ENCODE measurements around the gene PCLAF. TPM values are rescaled to one million over a fixed set of nuclear protein-coding genes. Genes with fewer than 3 reads are reported as not detected.
A peak's percentile ranks its signal among the peaks of the same experiment; 100 is the strongest.

PCLAF gene
- total and polyA plus RNA-seq, 2 of the 13 experiments (the other 11 are each of a cell fraction or from before 2014, with no cell fraction given) = 98.6 to 98.9 TPM

DNA sequence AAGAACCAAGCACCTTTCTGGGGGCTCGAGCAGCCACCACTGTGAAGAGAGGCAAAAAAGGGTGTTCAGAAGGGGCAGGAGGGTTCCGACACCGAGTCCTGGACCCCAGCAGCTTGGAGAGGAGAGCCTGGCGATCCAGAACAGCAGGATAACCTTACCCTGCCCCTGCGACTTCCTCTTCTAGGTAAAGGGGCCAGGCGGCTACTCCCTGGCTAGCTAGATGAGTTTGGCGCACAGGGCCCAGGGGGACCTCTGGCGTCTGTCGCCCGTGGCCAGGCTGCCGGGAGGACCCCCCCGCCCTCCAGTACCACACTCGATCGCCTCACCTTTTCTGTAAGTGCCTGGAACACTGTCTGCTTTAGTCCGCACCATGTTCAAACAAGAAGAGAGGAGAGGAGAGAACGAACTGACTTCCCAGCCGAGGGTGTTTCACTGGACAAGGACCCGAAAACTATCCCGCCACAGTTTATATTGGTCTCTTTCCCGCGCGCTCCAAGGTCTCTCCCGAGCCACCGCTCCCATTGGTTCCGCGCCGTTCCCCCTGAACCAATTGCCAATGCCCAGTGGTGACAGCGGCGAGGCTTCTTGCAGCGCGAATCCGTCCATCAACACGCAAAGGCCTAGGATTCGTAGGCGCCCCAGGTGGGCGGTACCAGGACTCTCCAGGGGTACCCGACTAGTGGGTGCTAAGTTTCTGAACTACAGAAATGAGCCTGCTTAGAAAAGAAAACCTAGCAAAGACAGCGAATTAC lies at the start of gene PCLAF (continued):
- TF ChIP-seq, protein P1, sequence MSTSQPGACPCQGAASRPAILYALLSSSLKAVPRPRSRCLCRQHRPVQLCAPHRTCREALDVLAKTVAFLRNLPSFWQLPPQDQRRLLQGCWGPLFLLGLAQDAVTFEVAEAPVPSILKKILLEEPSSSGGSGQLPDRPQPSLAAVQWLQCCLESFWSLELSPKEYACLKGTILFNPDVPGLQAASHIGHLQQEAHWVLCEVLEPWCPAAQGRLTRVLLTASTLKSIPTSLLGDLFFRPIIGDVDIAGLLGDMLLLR (CRISPR knock-in tag; IDR thresholded peaks at IDR 0.05) = peak; percentile 81
- TF ChIP-seq MTA3 (CRISPR knock-in tag; IDR thresholded peaks at IDR 0.05) (no peak), KDM1A (CRISPR knock-in tag; IDR thresholded peaks at IDR 0.05) (no peak), ELF3 (CRISPR knock-in tag; IDR thresholded peaks at IDR 0.05) (peak; percentile 13; the same call in 1 of the 2 replicates), NFKB2 (CRISPR knock-in tag; IDR thresholded peaks at IDR 0.05; ENCODE audit: borderline replicate concordance) (0 out of 2 replicates have a peak, but pooled peaks have one; percentile 47), MAFG (CRISPR knock-in tag; IDR thresholded peaks at IDR 0.05) (no peak), PITX1 (CRISPR knock-in tag; IDR thresholded peaks at IDR 0.05) (no peak), TMF1 (CRISPR knock-in tag; IDR thresholded peaks at IDR 0.05; ENCODE audit: low read depth) (0 out of 2 replicates have a peak, but pooled peaks have one; percentile 12), TCF12 (IDR thresholded peaks at IDR 0.05) (no peak), TCF12 (CRISPR knock-in tag; IDR thresholded peaks at IDR 0.05) (0 out of 2 replicates have a peak, but pooled peaks have one; percentile 42), CENPX (CRISPR knock-in tag; IDR thresholded peaks at IDR 0.05) (no peak), ZNF546 (CRISPR knock-in tag; conservative IDR thresholded peaks at IDR 0.05) (peak; percentile 64), BRD4 (CRISPR knock-in tag; IDR thresholded peaks at IDR 0.05) (0 out of 2 replicates have a peak, but pooled peaks have one; percentile 61), ZNF333 (CRISPR knock-in tag; IDR thresholded peaks at IDR 0.05; ENCODE audit: borderline replicate concordance) (0 out of 2 replicates have a peak, but pooled peaks have one; percentile 31)
- TF ChIP-seq, protein P2, sequence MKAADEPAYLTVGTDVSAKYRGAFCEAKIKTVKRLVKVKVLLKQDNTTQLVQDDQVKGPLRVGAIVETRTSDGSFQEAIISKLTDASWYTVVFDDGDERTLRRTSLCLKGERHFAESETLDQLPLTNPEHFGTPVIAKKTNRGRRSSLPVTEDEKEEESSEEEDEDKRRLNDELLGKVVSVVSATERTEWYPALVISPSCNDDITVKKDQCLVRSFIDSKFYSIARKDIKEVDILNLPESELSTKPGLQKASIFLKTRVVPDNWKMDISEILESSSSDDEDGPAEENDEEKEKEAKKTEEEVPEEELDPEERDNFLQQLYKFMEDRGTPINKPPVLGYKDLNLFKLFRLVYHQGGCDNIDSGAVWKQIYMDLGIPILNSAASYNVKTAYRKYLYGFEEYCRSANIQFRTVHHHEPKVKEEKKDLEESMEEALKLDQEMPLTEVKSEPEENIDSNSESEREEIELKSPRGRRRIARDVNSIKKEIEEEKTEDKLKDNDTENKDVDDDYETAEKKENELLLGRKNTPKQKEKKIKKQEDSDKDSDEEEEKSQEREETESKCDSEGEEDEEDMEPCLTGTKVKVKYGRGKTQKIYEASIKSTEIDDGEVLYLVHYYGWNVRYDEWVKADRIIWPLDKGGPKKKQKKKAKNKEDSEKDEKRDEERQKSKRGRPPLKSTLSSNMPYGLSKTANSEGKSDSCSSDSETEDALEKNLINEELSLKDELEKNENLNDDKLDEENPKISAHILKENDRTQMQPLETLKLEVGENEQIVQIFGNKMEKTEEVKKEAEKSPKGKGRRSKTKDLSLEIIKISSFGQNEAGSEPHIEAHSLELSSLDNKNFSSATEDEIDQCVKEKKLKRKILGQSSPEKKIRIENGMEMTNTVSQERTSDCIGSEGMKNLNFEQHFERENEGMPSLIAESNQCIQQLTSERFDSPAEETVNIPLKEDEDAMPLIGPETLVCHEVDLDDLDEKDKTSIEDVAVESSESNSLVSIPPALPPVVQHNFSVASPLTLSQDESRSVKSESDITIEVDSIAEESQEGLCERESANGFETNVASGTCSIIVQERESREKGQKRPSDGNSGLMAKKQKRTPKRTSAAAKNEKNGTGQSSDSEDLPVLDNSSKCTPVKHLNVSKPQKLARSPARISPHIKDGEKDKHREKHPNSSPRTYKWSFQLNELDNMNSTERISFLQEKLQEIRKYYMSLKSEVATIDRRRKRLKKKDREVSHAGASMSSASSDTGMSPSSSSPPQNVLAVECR (CRISPR knock-in tag; IDR thresholded peaks at IDR 0.05; ENCODE audit: borderline replicate concordance) = peak; percentile 91
- TF ChIP-seq, protein P3, sequence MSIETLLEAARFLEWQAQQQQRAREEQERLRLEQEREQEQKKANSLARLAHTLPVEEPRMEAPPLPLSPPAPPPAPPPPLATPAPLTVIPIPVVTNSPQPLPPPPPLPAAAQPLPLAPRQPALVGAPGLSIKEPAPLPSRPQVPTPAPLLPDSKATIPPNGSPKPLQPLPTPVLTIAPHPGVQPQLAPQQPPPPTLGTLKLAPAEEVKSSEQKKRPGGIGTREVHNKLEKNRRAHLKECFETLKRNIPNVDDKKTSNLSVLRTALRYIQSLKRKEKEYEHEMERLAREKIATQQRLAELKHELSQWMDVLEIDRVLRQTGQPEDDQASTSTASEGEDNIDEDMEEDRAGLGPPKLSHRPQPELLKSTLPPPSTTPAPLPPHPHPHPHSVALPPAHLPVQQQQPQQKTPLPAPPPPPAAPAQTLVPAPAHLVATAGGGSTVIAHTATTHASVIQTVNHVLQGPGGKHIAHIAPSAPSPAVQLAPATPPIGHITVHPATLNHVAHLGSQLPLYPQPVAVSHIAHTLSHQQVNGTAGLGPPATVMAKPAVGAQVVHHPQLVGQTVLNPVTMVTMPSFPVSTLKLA (IDR thresholded peaks at IDR 0.05) = no peak
- TF ChIP-seq, protein P4, sequence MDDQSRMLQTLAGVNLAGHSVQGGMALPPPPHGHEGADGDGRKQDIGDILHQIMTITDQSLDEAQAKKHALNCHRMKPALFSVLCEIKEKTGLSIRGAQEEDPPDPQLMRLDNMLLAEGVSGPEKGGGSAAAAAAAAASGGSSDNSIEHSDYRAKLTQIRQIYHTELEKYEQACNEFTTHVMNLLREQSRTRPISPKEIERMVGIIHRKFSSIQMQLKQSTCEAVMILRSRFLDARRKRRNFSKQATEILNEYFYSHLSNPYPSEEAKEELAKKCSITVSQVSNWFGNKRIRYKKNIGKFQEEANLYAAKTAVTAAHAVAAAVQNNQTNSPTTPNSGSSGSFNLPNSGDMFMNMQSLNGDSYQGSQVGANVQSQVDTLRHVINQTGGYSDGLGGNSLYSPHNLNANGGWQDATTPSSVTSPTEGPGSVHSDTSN (CRISPR knock-in tag; IDR thresholded peaks at IDR 0.05; ENCODE audit: borderline replicate concordance) = no peak
- TF ChIP-seq, protein P5, sequence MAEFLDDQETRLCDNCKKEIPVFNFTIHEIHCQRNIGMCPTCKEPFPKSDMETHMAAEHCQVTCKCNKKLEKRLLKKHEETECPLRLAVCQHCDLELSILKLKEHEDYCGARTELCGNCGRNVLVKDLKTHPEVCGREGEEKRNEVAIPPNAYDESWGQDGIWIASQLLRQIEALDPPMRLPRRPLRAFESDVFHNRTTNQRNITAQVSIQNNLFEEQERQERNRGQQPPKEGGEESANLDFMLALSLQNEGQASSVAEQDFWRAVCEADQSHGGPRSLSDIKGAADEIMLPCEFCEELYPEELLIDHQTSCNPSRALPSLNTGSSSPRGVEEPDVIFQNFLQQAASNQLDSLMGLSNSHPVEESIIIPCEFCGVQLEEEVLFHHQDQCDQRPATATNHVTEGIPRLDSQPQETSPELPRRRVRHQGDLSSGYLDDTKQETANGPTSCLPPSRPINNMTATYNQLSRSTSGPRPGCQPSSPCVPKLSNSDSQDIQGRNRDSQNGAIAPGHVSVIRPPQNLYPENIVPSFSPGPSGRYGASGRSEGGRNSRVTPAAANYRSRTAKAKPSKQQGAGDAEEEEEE (CRISPR knock-in tag; IDR thresholded peaks at IDR 0.05; ENCODE audit: borderline replicate concordance) = no peak

Data from HepG2 (cell line).